HepG2 (cell line): ENCODE data around the gene KTI12. TPM values are rescaled to one million over a fixed set of nuclear protein-coding genes. Genes with fewer than 3 reads are reported as not detected.

Experiments
- ATAC-seq: fragments of 200-7000 bp; cut with Tn5 transposase; 3 replicates; pipeline ENCODE4 v1.9.1; 2020; ENCODE audit warnings: mild to moderate bottlenecking, moderate library complexity
- BruUV-seq: library from RNA; stranded (reverse); fragments of 400-500 nt; replicated peaks from 2 replicates; lab custom pipeline; 2021; lab: Mats Ljungman, UMichigan
- CTCF ChIA-PET: fragments of 300-600 bp; formaldehyde crosslinking; extraction: SDS; loops from one replicate; lab custom pipeline; 2021; ENCODE audit warnings: low total read pairs, inconsistent platforms, low intra/inter-chr PET ratio; lab: Yijun Ruan, JAX
- POLR2A ChIA-PET: fragments of 350-600 bp; sonication (Branson Sonifier 250); formaldehyde crosslinking; loops from one replicate; lab custom pipeline; 2020; ENCODE audit warnings: antibody characterized with exemption, inconsistent platforms; lab: Yijun Ruan, JAX
- DNase-seq: peaks from one replicate; pipeline ENCODE4 v3.0.0-alpha.2; 2015; ENCODE audit warnings: low spot score
- FAIRE-seq: peaks from 3 replicates; lab custom pipeline; 2011; peaks lifted over from hg19 to GRCh38; lab: Jason Lieb, UNC
- H2AFZ ChIP-seq: one replicate; pipeline ENCODE4 v1.6.1; 2011; ENCODE audit warnings: low read length, inconsistent platforms
- H3K27ac ChIP-seq: fragments of 300-600 bp; 3 replicates; pipeline ENCODE4 v1.8.0; 2011; ENCODE audit warnings: mixed run types, mild to moderate bottlenecking, mixed read lengths, low read length, inconsistent platforms; ENCODE audit not compliant: insufficient read depth; ENCODE audit errors: extremely low read length
- H3K27me3 ChIP-seq, 2 experiments: fragments of 200-600 bp in 1 of 2; 2 replicates in 1 of 2; 3 replicates in 1 of 2; pipeline versions ENCODE4 v1.6.0 to v1.8.0; 2011; ENCODE audit warnings: low read length in 2 of 2, mild to moderate bottlenecking in 2 of 2, moderate library complexity in 2 of 2, inconsistent platforms in 1 of 2; ENCODE audit not compliant: insufficient read depth in 2 of 2, control insufficient read depth in 1 of 2
- H3K36me3 ChIP-seq, 2 experiments: fragments of 200-600 bp in 1 of 2; replicated peaks in 1 of 2; 2 replicates in 1 of 2; 3 replicates in 1 of 2; pipeline versions ENCODE4 v1.5.1 to v1.8.0; 2011; ENCODE audit warnings: low read length in 2 of 2, inconsistent platforms in 1 of 2; ENCODE audit not compliant: insufficient read depth in 2 of 2, control insufficient read depth in 1 of 2
- H3K4me1 ChIP-seq: 2 replicates; pipeline ENCODE4 v1.5.1; 2012; ENCODE audit warnings: low read length, inconsistent platforms; ENCODE audit not compliant: insufficient read depth
- H3K4me2 ChIP-seq: 2 replicates; pipeline ENCODE4 v1.6.0; 2011; ENCODE audit warnings: low read depth, low read length, inconsistent platforms
- H3K4me3 ChIP-seq, 3 experiments: fragments of 200-600 bp in 1 of 3; sonication (generic), shearing (Covaris generic) in 1 of 3; replicated peaks in 1 of 3; 2 replicates each; pipeline ENCODE4 v1.5.1; 2011 to 2016; ENCODE audit warnings: low read length in 3 of 3, inconsistent platforms in 2 of 3, low read depth in 2 of 3, mild to moderate bottlenecking in 2 of 3, control low read depth in 1 of 3, mixed read lengths in 1 of 3; ENCODE audit not compliant: insufficient read depth in 1 of 3
- H3K79me2 ChIP-seq: one replicate; pipeline ENCODE4 v1.6.1; 2011; ENCODE audit warnings: low read length, inconsistent platforms; ENCODE audit not compliant: insufficient read depth
- H3K9ac ChIP-seq: 2 replicates; pipeline ENCODE4 v1.6.0; 2011; ENCODE audit warnings: mild to moderate bottlenecking, low read depth, low read length, inconsistent platforms; ENCODE audit not compliant: insufficient read depth
- H3K9me3 ChIP-seq: 2 replicates; pipeline ENCODE4 v1.5.1; 2012; ENCODE audit warnings: mild to moderate bottlenecking, low read length
- H4K20me1 ChIP-seq: 2 replicates; pipeline ENCODE4 v1.6.0; 2011; ENCODE audit warnings: inconsistent platforms, mild to moderate bottlenecking, low read length, moderate library complexity; ENCODE audit not compliant: insufficient read depth
- DNMT3B ChIP-seq: conservative IDR thresholded peaks from 2 replicates; pipeline ENCODE4 v1.6.1; 2016; ENCODE audit warnings: missing biosample characterization, control low read depth
- HDAC1 ChIP-seq: sonication (generic); formaldehyde crosslinking; IDR thresholded peaks from 2 replicates; pipeline ENCODE4 v1.5.1; 2020; ENCODE audit warnings: mild to moderate bottlenecking, missing genetic modification reagents
- PHF21A ChIP-seq: sonication (generic); formaldehyde crosslinking; IDR thresholded peaks from 2 replicates; pipeline ENCODE4 v1.5.0; 2020; ENCODE audit warnings: mild to moderate bottlenecking, missing genetic modification reagents
- SMYD3 ChIP-seq: sonication (generic); formaldehyde crosslinking; IDR thresholded peaks from 2 replicates; pipeline ENCODE4 v1.8.1; 2023; ENCODE audit warnings: mild to moderate bottlenecking, missing genetic modification reagents
- SRSF9 ChIP-seq: fragments of 200-400 bp; formaldehyde crosslinking; IDR thresholded peaks from 2 replicates; pipeline ENCODE4 v1.6.1; 2018; ENCODE audit warnings: borderline replicate concordance, mild to moderate bottlenecking, low read depth, low read length; ENCODE audit not compliant: insufficient read depth, poor library complexity, severe bottlenecking
- SUZ12 ChIP-seq: fragments of 150-350 bp; IDR thresholded peaks from 2 replicates; pipeline ENCODE4 v1.6.1; 2014; ENCODE audit warnings: low read depth, low read length
- ZHX1 ChIP-seq: sonication (generic); formaldehyde crosslinking; IDR thresholded peaks from 2 replicates; pipeline ENCODE4 v1.8.1; 2022; ENCODE audit warnings: low read depth, mild to moderate bottlenecking, missing genetic modification reagents
- ZHX2 ChIP-seq, 2 experiments: sonication (generic) in 1 of 2; formaldehyde crosslinking in 1 of 2; IDR thresholded peaks; 2 replicates each; pipeline versions ENCODE4 v1.6.1 to v1.9.0; 2014 to 2022; ENCODE audit warnings: antibody characterized with exemption in 1 of 2, borderline replicate concordance in 1 of 2, inconsistent platforms in 1 of 2, low read depth in 1 of 2, missing genetic modification reagents in 1 of 2
- ZNF138 ChIP-seq: sonication (generic); formaldehyde crosslinking; IDR thresholded peaks from 2 replicates; pipeline ENCODE4 v1.5.0; 2020; ENCODE audit warnings: mild to moderate bottlenecking, low read depth, missing genetic modification reagents
- ZNF629 ChIP-seq: sonication (generic); formaldehyde crosslinking; conservative IDR thresholded peaks from 2 replicates; pipeline ENCODE4 v1.5.0; 2020; ENCODE audit warnings: missing genetic modification reagents
- ZSCAN12 ChIP-seq: sonication (generic); formaldehyde crosslinking; IDR thresholded peaks from 2 replicates; pipeline ENCODE4 v1.9.0; 2021; ENCODE audit warnings: mild to moderate bottlenecking, missing genetic modification reagents
- WGBS: methylation state at CpG from one replicate; pipeline ENCODE4 v1.1.6; 2017; ENCODE audit warnings: low lambda C conversion rate; 5-methylcytosine and 5-hydroxymethylcytosine counted together
- in situ Hi-C: cut with HindIII; loops from 2 replicates; pipeline ENCODE4 v1.10.0; 2017; ENCODE audit warnings: low pct_unique_long_range_greater_than_20kb; ENCODE audit not compliant: extremely low pct_ligation_motif_present
- intact Hi-C: fragments of 100-400 bp; cut with micrococcal nuclease; formaldehyde crosslinking; loops from one replicate; pipeline ENCODE4 v1.10.0; 2022; ENCODE audit not compliant: unreplicated experiment
- polyA plus RNA-seq, 8 experiments: library from polyadenylated mRNA; depleted of rRNA in 3 of 8; stranded (reverse) in 7 of 8; unstranded in 1 of 8; fragments of >200 nt; fragmentation: Illumina TruSeq in 4 of 8; extraction: Trizol in 4 of 8; gene quantifications; 2 replicates each; pipeline versions ENCODE4 v1.2.1 to v1.2.3, GENCODE V29; 2011 to 2016; ENCODE audit warnings: low read depth in 4 of 8, missing spikeins in 1 of 8, mixed read lengths in 1 of 8; ENCODE audit not compliant: insufficient read depth in 1 of 8
- total RNA-seq, 5 experiments: library from RNA; depleted of rRNA; stranded (reverse); fragments of >200 nt; fragmentation: Illumina TruSeq; extraction: Trizol; gene quantifications; 2 replicates each; pipeline ENCODE4 v1.2.3, GENCODE V29; 2016; ENCODE audit warnings: low read depth in 1 of 5
- TF ChIP-seq, protein P1 (sequence below): sonication (generic); formaldehyde crosslinking; IDR thresholded peaks from 2 replicates; pipeline ENCODE4 v1.4.0; 2020; ENCODE audit warnings: missing genetic modification reagents, mild to moderate bottlenecking, borderline replicate concordance

The KTI12 gene
- total and polyA plus RNA-seq, 2 of the 13 experiments (the other 11 are each of a cell fraction or from before 2014, with no cell fraction given), result 7.4 to 10.2 TPM

DNA sequence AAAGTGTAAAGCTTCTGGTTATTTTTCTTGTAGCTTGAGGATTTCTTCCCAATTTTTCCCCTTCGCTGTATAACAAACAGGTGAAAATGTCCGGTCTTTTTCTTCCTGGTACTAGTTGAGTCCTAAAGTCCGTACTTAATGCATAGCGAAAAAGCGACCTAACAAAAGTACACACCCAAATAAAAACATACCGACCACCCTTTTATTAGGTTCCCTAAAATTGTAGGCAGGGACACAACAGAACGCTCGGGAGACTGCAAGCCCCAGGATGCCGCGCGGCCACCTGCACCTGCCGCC is 22.2 kb upstream of the KTI12 start:
- Histone ChIP-seq H3K27ac (peak overlapping the region; percentile 91), H3K4me3 (peak overlapping the region; percentile 85 to 89 (median 87)), H4K20me1 (peaks cover 26% of the 10 kb centered on the region), H3K9ac (peak overlapping the region; percentile 88), H2AFZ (no peak overlapping the region), H3K4me2 (peak overlapping the region; percentile 81), H3K9me3 (no peaks in the 10 kb centered on the region), H3K4me1 (peaks cover 51% of the 10 kb centered on the region), H3K36me3 (peaks cover 5 to 12% of the 10 kb centered on the region in 2 experiments), H3K27me3 (no peaks in the 10 kb centered on the region; a peak in 1 of 5 replicates), H3K79me2 (peaks cover 73% of the 10 kb centered on the region)
- ChIA-PET POLR2A (interaction anchor here (1.0 to 5.3 kb wide), 19 partner anchors 8 to 347 kb away, joined by 3 to 80 read pairs (median 4); partner anchors contain the start of genes CC2D1B and KTI12), CTCF (no interaction called here)
- DNase-seq (no peak), FAIRE-seq (no peak), ATAC-seq (no peak)
- intact Hi-C loops, result loop anchor here (1.0 to 2.0 kb wide), 2 partner anchors 27 to 42 kb away; no protein-coding TSS in a partner anchor
- in situ Hi-C loops, result no loop called here
- no TSS peak for BruUV-seq
- WGBS, result 1% methylated on average over 12 of the region's 12 CpGs
- TF ChIP-seq SRSF9 (no peak), SMYD3 (0 out of 2 replicates have a peak, but pooled peaks have one; percentile 9), PHF21A (0 out of 2 replicates have a peak, but pooled peaks have one; percentile 18), ZNF138 (CRISPR knock-in tag) (0 out of 2 replicates have a peak, but pooled peaks have one; percentile 4), HDAC1 (CRISPR knock-in tag) (no peak), ZHX2 (IDR thresholded peaks at IDR 0.05; ENCODE audit: low read depth) (no peak), ZHX2 (CRISPR knock-in tag; IDR thresholded peaks at IDR 0.05; ENCODE audit: borderline replicate concordance) (no peak), ZHX1 (no peak), DNMT3B (CRISPR knock-in tag) (no peak), ZNF629 (CRISPR knock-in tag) (no peak), ZSCAN12 (CRISPR knock-in tag) (no peak), SUZ12 (peak; percentile 33; the same call in 1 of the 2 replicates)
- TF ChIP-seq, protein P1, sequence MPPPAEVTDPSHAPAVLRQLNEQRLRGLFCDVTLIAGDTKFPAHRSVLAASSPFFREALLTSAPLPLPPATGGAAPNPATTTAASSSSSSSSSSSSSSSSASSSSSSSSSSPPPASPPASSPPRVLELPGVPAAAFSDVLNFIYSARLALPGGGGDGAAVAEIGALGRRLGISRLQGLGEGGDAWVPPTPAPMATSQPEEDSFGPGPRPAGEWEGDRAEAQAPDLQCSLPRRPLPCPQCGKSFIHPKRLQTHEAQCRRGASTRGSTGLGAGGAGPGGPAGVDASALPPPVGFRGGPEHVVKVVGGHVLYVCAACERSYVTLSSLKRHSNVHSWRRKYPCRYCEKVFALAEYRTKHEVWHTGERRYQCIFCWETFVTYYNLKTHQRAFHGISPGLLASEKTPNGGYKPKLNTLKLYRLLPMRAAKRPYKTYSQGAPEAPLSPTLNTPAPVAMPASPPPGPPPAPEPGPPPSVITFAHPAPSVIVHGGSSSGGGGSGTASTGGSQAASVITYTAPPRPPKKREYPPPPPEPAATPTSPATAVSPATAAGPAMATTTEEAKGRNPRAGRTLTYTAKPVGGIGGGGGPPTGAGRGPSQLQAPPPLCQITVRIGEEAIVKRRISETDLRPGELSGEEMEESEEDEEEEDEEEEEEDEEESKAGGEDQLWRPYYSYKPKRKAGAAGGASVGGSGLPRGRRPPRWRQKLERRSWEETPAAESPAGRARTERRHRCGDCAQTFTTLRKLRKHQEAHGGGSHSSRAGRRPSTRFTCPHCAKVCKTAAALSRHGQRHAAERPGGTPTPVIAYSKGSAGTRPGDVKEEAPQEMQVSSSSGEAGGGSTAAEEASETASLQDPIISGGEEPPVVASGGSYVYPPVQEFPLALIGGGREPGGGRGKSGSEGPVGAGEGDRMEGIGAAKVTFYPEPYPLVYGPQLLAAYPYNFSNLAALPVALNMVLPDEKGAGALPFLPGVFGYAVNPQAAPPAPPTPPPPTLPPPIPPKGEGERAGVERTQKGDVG, result no peak
